Thoracic aorta (tissue), 2 donors: ENCODE results near the gene MYRIP. TPM values are rescaled to one million over a fixed set of nuclear protein-coding genes. Genes with fewer than 3 reads are reported as not detected.
A peak's percentile ranks its signal among the peaks of the same experiment; 100 is the strongest.
"Not testable (repeated sequence)": the region's sequence is repeated elsewhere in the genome, so short reads cannot be mapped to it uniquely, and the experiment has no call there.

ENCODE experiments used
- ATAC-seq: fragments of 150-250 bp; one replicate; pipeline ENCODE4 v1.8.0; 2017; ENCODE audit warnings: low read depth; ENCODE audit not compliant: insufficient number of reproducible peaks, low FRiP score
- DNase-seq: peaks from one replicate; pipeline ENCODE4 v3.0.0-alpha.2; 2020; ENCODE audit warnings: low spot score
- H3K27ac ChIP-seq, 2 donors: fragments of 200-600 bp; sonication (generic); 1 replicate in 1 of 2; 2 replicates in 1 of 2; pipeline ENCODE4 v1.5.1; 2016; ENCODE audit warnings: mild to moderate bottlenecking in 2 of 2, moderate library complexity in 2 of 2
- H3K27me3 ChIP-seq: fragments of 200-600 bp; sonication (generic); replicated peaks from 2 replicates; pipeline ENCODE4 v1.6.0; 2016; ENCODE audit warnings: mild to moderate bottlenecking; ENCODE audit not compliant: insufficient read depth
- H3K36me3 ChIP-seq: fragments of 200-600 bp; sonication (generic); one replicate; pipeline ENCODE4 v1.5.1; 2016
- H3K4me1 ChIP-seq, 2 donors: fragments of 200-600 bp; sonication (generic); 1 replicate in 1 of 2; 2 replicates in 1 of 2; pipeline versions ENCODE4 v1.5.1 to v1.6.0; 2016; ENCODE audit warnings: low read depth in 2 of 2, mild to moderate bottlenecking in 1 of 2; ENCODE audit not compliant: control insufficient read depth in 1 of 2
- H3K4me3 ChIP-seq: fragments of 200-600 bp; sonication (generic); 2 replicates; pipeline ENCODE4 v1.5.1; 2016; ENCODE audit warnings: mild to moderate bottlenecking
- H3K9me3 ChIP-seq: fragments of 200-600 bp; sonication (generic); 2 replicates; pipeline ENCODE4 v1.5.1; 2016
- CTCF ChIP-seq: fragments of 200-600 bp; sonication (generic); IDR thresholded peaks from one replicate; pipeline ENCODE4 v1.5.1; 2019; ENCODE audit warnings: antibody characterized with exemption
- total RNA-seq, 2 donors: library from RNA; depleted of rRNA; stranded (reverse); fragments of >200 nt; gene quantifications; one replicate each; pipeline versions ENCODE4 v1.1.0 to v1.2.3, GENCODE V29; 2016

MYRIP gene
- total RNA-seq, 2 donors from 2014 or later: 1.5 to 5.1 TPM

DNA sequence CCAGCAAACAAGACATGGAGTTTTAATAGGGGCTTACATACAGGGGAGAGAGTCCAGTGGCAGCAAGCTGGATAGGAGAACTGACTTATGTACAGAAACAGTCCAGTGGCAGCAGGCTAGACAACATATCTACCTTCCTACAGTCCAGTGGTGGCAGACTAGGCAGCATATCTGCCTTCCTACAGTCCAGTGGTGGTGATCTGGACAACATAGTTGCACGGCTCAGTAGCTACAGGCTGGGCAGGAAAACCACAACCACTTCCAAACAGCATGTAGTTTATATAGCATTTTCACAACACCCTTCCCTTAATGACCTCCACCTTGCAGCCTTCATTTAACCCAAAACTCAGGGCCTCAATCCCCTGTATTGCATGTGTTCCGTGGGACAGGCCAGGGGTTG, 318.8 kb downstream of the MYRIP start:
- Histone ChIP-seq H3K4me1 (peaks cover 4 to 22% of the 10 kb centered on the region in 2 donors), H3K4me3 (no peak overlapping the region), H3K36me3 (no peaks in the 10 kb centered on the region), H3K9me3 (no peaks in the 10 kb centered on the region), H3K27me3 (no peaks in the 10 kb centered on the region), H3K27ac (peak overlapping the region in 1 of 2 donors; percentile 1)
- DNase-seq: no peak
- no peak for ATAC-seq
- no peak for TF ChIP-seq CTCF

DNA sequence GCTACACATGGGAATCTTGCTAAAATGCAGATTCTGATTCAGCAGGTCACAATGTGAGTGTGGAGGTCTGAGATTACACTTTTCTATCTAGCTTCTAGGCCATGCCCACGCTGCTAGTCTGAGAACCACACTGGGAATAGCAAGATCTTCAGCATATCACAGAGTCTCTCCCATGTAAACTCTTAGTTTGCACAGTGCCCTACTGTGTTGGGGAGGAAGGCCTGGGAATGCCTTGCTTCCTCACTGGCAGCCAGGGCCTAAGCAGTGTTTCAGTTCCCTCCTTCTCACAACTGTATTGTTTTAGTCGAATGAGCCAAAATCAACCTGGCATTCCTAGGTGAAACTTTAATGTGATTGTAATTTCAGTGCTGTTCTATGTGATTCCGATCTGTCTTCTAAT, 320.1 kb downstream of the MYRIP start:
- DNase-seq (no peak), ATAC-seq (no peak)
- H3K36me3 ChIP-seq: no peaks in the 10 kb centered on the region
- TF ChIP-seq CTCF: no peak
- H3K27ac ChIP-seq: peak overlapping the region; percentile 16 to 64
- no peak overlapping the region for H3K4me3 ChIP-seq
- H3K27me3 ChIP-seq: no peaks in the 10 kb centered on the region
- H3K9me3 ChIP-seq: no peaks in the 10 kb centered on the region
- peaks cover 4 to 22% of the 10 kb centered on the region in 2 donors for H3K4me1 ChIP-seq

DNA sequence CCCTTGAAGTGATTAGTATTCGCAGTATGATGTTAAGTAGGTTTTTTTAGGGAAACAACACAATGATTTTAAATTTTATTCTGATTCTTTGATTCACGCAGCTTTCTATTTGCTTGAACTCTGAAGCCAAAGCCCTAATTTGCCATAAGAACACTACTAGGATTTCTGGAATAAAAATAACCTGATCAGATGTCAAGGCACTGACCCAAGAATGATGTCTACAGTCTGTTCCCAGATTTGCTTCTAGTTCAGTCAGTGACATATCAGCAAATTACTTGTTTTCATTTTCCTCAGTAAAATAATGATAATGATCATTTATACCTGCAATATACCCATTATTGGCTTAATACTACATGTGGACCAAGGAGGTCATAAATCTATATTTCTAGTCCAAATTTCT, 320.6 kb downstream of the MYRIP start:
- no peaks in the 10 kb centered on the region for H3K36me3 ChIP-seq
- DNase-seq (no peak), ATAC-seq (no peak)
- no peak overlapping the region for H3K4me3 ChIP-seq
- H3K9me3 ChIP-seq: no peaks in the 10 kb centered on the region
- peaks cover 4 to 22% of the 10 kb centered on the region in 2 donors for H3K4me1 ChIP-seq
- peak overlapping the region; percentile 16 to 64 for H3K27ac ChIP-seq
- TF ChIP-seq CTCF: no peak
- H3K27me3 ChIP-seq: no peaks in the 10 kb centered on the region

DNA sequence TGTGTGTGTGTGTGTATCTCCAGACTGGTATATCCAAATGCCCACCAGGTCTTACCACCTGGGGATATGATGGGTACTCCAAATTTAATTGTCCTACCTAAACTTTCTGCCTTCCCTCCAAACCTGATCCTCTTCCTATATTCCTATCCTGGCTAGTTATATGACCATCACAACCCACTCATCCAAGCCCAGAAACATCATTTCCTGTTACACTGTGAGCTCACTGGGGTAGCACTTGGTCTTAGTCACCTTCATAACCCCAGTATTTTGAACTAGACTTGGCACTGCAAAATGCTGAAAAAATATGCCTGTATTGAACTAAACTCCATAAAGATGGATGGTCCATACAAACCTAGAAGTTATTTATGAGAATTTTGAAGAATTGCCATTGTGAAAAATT, 321.3 kb downstream of the MYRIP start:
- H3K27me3 ChIP-seq: no peaks in the 10 kb centered on the region
- H3K4me3 ChIP-seq: no peak overlapping the region
- H3K36me3 ChIP-seq: no peaks in the 10 kb centered on the region
- TF ChIP-seq CTCF: no peak
- no peak overlapping the region for H3K27ac ChIP-seq
- H3K4me1 ChIP-seq: peaks cover 4 to 22% of the 10 kb centered on the region in 2 donors
- ATAC-seq (no peak), DNase-seq (no peak)
- H3K9me3 ChIP-seq: no peaks in the 10 kb centered on the region

DNA sequence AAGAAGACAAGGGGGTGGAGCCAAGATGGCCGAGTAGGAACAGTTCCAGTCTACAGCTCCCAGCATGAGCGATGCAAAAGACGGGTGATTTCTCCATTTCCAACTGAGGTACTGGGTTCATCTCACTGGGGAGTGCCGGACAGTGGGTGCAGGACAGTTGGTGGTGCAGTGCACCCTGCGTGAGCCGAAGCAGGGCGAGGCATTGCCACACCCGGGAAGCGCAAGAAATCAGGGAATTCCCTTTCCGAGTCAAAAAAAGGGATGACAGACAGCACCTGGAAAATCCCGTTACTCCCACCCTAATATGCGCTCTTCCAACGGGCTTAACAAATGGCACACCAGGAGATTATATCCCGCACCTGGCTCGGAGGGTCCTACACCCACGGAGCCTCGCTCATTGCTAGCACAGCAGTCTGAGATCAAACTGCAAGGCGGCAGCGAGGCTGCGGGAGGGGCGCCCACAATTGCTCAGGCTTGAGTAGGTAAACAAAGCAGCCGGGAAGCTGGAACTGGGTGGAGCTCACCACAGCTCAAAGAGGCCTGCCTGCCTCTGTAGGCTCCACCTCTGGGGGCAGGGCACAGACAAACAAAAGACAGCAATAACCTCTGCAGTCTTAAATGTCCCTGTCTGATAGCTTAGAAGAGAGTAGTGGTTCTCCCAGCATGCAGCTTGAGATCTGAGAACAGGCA, 324.6 kb downstream of the MYRIP start:
- H3K27me3 ChIP-seq, ATAC-seq, H3K9me3 ChIP-seq, H3K27ac ChIP-seq, DNase-seq, H3K36me3 ChIP-seq, H3K4me3 ChIP-seq: not testable (repeated sequence)
- H3K4me1 ChIP-seq: peaks cover 4 to 16% of the 10 kb centered on the region in 2 donors
